ENCODE measurements around the gene SMC1B. TPM values are rescaled to one million over a fixed set of nuclear protein-coding genes. Genes with fewer than 3 reads are reported as not detected.

SMC1B gene
- total and polyA plus RNA-seq, 4 donors, result 0.02 to 0.05 TPM; not detected in 2

DNA sequence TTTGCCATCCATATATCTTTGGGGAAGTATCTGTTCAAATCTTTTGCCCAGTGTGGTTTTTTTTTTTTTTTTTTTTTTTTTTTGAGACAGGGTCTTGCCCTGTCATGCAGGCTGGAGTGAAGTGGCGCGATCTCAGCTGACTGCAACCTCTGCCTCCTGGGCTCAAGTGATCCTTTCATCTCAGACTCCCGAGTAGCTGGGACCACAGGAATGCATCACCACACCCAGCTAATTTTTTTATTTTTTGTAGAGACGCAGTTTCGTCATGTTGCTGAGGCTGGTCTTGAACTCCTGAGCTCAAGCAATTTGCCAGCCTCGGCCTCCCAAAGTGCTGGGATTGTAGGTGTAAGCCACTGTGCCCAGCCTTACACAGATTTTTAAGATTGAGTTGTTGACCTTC, 108.4 kb downstream of the SMC1B start:
- no peak overlapping the region for H3K9ac ChIP-seq (ENCODE audit: low read depth in 1 of 2, low read length in 2 of 2)
- H3K4me1 ChIP-seq (ENCODE audit: control insufficient read depth in 4 of 4, insufficient read depth in 4 of 4, low read length in 3 of 4), result peaks cover 0 to 6% (median 2%) of the 10 kb centered on the region in 4 donors
- WGBS, result 94% methylated on average over 6 of the region's 6 CpGs
- no peak overlapping the region for H3K4me3 ChIP-seq (ENCODE audit: low read depth in 1 of 3, low read length in 3 of 3)
- H3K36me3 ChIP-seq (ENCODE audit: control insufficient read depth in 4 of 4, insufficient read depth in 3 of 4, low read depth in 1 of 4, low read length in 3 of 4), result no peaks in the 10 kb centered on the region
- H3K27me3 ChIP-seq (ENCODE audit: control insufficient read depth in 4 of 4, insufficient read depth in 4 of 4, low read length in 3 of 4), result no peaks in the 10 kb centered on the region
- H3K9me3 ChIP-seq (ENCODE audit: control insufficient read depth in 4 of 4, low read length in 3 of 4), result no peaks in the 10 kb centered on the region
- DNase-seq (ENCODE audit: low spot score), result no peak
- H3K27ac ChIP-seq (ENCODE audit: low read depth in 1 of 2, low read length in 2 of 2), result no peak overlapping the region
- TF ChIP-seq HNF4A (conservative IDR thresholded peaks at IDR 0.05) (no peak), FOXA2 (IDR thresholded peaks at IDR 0.05) (no peak), FOXA1 (IDR thresholded peaks at IDR 0.05) (no peak), EGR1 (IDR thresholded peaks at IDR 0.05; ENCODE audit: low read depth in 2 of 2) (no peak), HNF4G (IDR thresholded peaks at IDR 0.05) (no peak), YY1 (IDR thresholded peaks at IDR 0.05) (no peak), NR2F2 (IDR thresholded peaks at IDR 0.05) (no peak), RAD21 (IDR thresholded peaks at IDR 0.05) (no peak)
- TF ChIP-seq, protein P1, sequence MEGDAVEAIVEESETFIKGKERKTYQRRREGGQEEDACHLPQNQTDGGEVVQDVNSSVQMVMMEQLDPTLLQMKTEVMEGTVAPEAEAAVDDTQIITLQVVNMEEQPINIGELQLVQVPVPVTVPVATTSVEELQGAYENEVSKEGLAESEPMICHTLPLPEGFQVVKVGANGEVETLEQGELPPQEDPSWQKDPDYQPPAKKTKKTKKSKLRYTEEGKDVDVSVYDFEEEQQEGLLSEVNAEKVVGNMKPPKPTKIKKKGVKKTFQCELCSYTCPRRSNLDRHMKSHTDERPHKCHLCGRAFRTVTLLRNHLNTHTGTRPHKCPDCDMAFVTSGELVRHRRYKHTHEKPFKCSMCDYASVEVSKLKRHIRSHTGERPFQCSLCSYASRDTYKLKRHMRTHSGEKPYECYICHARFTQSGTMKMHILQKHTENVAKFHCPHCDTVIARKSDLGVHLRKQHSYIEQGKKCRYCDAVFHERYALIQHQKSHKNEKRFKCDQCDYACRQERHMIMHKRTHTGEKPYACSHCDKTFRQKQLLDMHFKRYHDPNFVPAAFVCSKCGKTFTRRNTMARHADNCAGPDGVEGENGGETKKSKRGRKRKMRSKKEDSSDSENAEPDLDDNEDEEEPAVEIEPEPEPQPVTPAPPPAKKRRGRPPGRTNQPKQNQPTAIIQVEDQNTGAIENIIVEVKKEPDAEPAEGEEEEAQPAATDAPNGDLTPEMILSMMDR (IDR thresholded peaks at IDR 0.05; ENCODE audit: low read depth, low read length, missing input control), result no peak

DNA sequence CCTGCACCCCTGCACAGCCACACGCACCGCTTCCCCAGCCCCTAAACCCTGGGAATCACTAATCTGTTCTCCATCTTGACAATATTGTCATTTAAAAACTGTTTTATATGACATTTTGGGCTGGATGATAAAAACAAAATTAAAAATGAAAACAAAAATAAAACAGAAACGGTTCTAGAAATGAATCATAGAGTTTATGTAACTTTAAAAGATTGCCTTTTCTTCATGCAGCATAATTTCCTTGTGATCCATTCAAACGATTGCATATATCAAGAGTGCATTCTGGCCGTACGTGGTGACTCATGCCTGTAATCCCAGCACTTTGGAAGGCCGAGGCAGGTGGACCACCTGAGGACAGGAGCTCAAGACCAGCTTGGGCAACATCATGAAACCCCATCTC, 110.2 kb downstream of the SMC1B start:
- 79% methylated on average over 7 of the region's 7 CpGs for WGBS
- H3K27me3 ChIP-seq (ENCODE audit: control insufficient read depth in 4 of 4, insufficient read depth in 4 of 4, low read length in 3 of 4), result no peaks in the 10 kb centered on the region
- no peak overlapping the region for H3K9ac ChIP-seq (ENCODE audit: low read depth in 1 of 2, low read length in 2 of 2)
- no peak overlapping the region for H3K4me3 ChIP-seq (ENCODE audit: low read depth in 1 of 3, low read length in 3 of 3)
- no peak for TF ChIP-seq RXRA (IDR thresholded peaks at IDR 0.05)
- TF ChIP-seq, protein P2, sequence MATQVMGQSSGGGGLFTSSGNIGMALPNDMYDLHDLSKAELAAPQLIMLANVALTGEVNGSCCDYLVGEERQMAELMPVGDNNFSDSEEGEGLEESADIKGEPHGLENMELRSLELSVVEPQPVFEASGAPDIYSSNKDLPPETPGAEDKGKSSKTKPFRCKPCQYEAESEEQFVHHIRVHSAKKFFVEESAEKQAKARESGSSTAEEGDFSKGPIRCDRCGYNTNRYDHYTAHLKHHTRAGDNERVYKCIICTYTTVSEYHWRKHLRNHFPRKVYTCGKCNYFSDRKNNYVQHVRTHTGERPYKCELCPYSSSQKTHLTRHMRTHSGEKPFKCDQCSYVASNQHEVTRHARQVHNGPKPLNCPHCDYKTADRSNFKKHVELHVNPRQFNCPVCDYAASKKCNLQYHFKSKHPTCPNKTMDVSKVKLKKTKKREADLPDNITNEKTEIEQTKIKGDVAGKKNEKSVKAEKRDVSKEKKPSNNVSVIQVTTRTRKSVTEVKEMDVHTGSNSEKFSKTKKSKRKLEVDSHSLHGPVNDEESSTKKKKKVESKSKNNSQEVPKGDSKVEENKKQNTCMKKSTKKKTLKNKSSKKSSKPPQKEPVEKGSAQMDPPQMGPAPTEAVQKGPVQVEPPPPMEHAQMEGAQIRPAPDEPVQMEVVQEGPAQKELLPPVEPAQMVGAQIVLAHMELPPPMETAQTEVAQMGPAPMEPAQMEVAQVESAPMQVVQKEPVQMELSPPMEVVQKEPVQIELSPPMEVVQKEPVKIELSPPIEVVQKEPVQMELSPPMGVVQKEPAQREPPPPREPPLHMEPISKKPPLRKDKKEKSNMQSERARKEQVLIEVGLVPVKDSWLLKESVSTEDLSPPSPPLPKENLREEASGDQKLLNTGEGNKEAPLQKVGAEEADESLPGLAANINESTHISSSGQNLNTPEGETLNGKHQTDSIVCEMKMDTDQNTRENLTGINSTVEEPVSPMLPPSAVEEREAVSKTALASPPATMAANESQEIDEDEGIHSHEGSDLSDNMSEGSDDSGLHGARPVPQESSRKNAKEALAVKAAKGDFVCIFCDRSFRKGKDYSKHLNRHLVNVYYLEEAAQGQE (IDR thresholded peaks at IDR 0.05), result no peak
- TF ChIP-seq RAD21 (IDR thresholded peaks at IDR 0.05), result no peak
- no peak for TF ChIP-seq YY1 (IDR thresholded peaks at IDR 0.05)
- TF ChIP-seq, protein P3, sequence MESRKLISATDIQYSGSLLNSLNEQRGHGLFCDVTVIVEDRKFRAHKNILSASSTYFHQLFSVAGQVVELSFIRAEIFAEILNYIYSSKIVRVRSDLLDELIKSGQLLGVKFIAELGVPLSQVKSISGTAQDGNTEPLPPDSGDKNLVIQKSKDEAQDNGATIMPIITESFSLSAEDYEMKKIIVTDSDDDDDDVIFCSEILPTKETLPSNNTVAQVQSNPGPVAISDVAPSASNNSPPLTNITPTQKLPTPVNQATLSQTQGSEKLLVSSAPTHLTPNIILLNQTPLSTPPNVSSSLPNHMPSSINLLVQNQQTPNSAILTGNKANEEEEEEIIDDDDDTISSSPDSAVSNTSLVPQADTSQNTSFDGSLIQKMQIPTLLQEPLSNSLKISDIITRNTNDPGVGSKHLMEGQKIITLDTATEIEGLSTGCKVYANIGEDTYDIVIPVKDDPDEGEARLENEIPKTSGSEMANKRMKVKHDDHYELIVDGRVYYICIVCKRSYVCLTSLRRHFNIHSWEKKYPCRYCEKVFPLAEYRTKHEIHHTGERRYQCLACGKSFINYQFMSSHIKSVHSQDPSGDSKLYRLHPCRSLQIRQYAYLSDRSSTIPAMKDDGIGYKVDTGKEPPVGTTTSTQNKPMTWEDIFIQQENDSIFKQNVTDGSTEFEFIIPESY (IDR thresholded peaks at IDR 0.05), result no peak
- no peak for TF ChIP-seq NR2F2 (IDR thresholded peaks at IDR 0.05)
- H3K27ac ChIP-seq (ENCODE audit: low read depth in 1 of 2, low read length in 2 of 2), result no peak overlapping the region
- no peaks in the 10 kb centered on the region for H3K36me3 ChIP-seq (ENCODE audit: control insufficient read depth in 4 of 4, insufficient read depth in 3 of 4, low read depth in 1 of 4, low read length in 3 of 4)
- no peaks in the 10 kb centered on the region for H3K4me1 ChIP-seq (ENCODE audit: control insufficient read depth in 4 of 4, insufficient read depth in 4 of 4, low read length in 3 of 4)
- DNase-seq (ENCODE audit: low spot score), result no peak
- no peaks in the 10 kb centered on the region for H3K9me3 ChIP-seq (ENCODE audit: control insufficient read depth in 4 of 4, low read length in 3 of 4)
